Measurements from ENCODE around the gene TENM3. TPM values are rescaled to one million over a fixed set of nuclear protein-coding genes. Genes with fewer than 3 reads are reported as not detected.
A peak's percentile ranks its signal among the peaks of the same experiment; 100 is the strongest.

Gene TENM3
- total and polyA plus RNA-seq, 3 donors from 2014 or later, result 10.9 to 42.7 (median 42.2) TPM

- intact Hi-C loops (cut with DNase I; ENCODE audit: low total_unique reads), result loop anchor here (10.0 kb wide), 1 partner anchor 318 kb away; no protein-coding TSS in a partner anchor
- H3K27ac ChIP-seq, result no peak overlapping the region
Observed at GRCh38 chr4:182802621-182803020, 559.4 kb downstream of the TENM3 start.

GRCh38 chr4:182803235-182803634, 560.0 kb downstream of the TENM3 start:
- Histone ChIP-seq H3K4me3 (no peak overlapping the region), H3K4me1 (no peaks in the 10 kb centered on the region), H3K9me3 (no peaks in the 10 kb centered on the region), H3K27me3 (no peaks in the 10 kb centered on the region), H3K36me3 (ENCODE audit: low read depth, missing control alignments) (no peaks in the 10 kb centered on the region), H3K27ac (no peak overlapping the region)
- no peak for TF ChIP-seq POLR2A (IDR thresholded peaks at IDR 0.05)
- TF ChIP-seq CTCF (IDR thresholded peaks at IDR 0.05), result no peak
- WGBS, 2 donors, result 76 to 83% methylated on average over 6 of the region's 6 CpGs
- DNase-seq, result no peak
- intact Hi-C loops (cut with DNase I; ENCODE audit: low total_unique reads), result loop anchor here (10.0 kb wide), 1 partner anchor 318 kb away; no protein-coding TSS in a partner anchor

More at GRCh38 chr4:182802621-182803020, 559.4 kb downstream of the TENM3 start:
- H3K9me3 ChIP-seq, result no peaks in the 10 kb centered on the region
- H3K4me3 ChIP-seq, result no peak overlapping the region
- no peaks in the 10 kb centered on the region for H3K4me1 ChIP-seq
- H3K36me3 ChIP-seq (ENCODE audit: low read depth, missing control alignments), result no peaks in the 10 kb centered on the region
- no peaks in the 10 kb centered on the region for H3K27me3 ChIP-seq
- DNase-seq, result no peak
- no peak for TF ChIP-seq CTCF (IDR thresholded peaks at IDR 0.05)

GRCh38 chr4:182804131-182804530, 560.9 kb downstream of the TENM3 start:
- Histone ChIP-seq H3K4me1 (no peaks in the 10 kb centered on the region), H3K9me3 (no peaks in the 10 kb centered on the region), H3K27ac (no peak overlapping the region), H3K4me3 (no peak overlapping the region), H3K36me3 (ENCODE audit: low read depth, missing control alignments) (no peaks in the 10 kb centered on the region), H3K27me3 (no peaks in the 10 kb centered on the region)
- no peak for DNase-seq
- WGBS, 2 donors, result 85 to 95% methylated on average over 8 of the region's 8 CpGs
- no peak for TF ChIP-seq CTCF (IDR thresholded peaks at IDR 0.05)
- no peak for TF ChIP-seq POLR2A (IDR thresholded peaks at IDR 0.05)
- intact Hi-C loops (cut with DNase I; ENCODE audit: low total_unique reads), result loop anchor here (10.0 kb wide), 1 partner anchor 319 kb away; no protein-coding TSS in a partner anchor

- Histone ChIP-seq H3K4me1 (no peaks in the 10 kb centered on the region), H3K27ac (no peak overlapping the region), H3K27me3 (no peaks in the 10 kb centered on the region), H3K4me3 (no peak overlapping the region), H3K36me3 (ENCODE audit: low read depth, missing control alignments) (no peaks in the 10 kb centered on the region), H3K9me3 (no peaks in the 10 kb centered on the region)
- TF ChIP-seq CTCF (IDR thresholded peaks at IDR 0.05), result no peak
- TF ChIP-seq POLR2A (IDR thresholded peaks at IDR 0.05), result no peak
- intact Hi-C loops (cut with DNase I; ENCODE audit: low total_unique reads), result loop anchor here (10.0 kb wide), 1 partner anchor 321 kb away; no protein-coding TSS in a partner anchor
- WGBS, 2 donors, result 56 to 74% methylated on average over 9 of the region's 9 CpGs
- no peak for DNase-seq
Observed at GRCh38 chr4:182805321-182805720, 562.1 kb downstream of the TENM3 start.

GRCh38 chr4:182805750-182806149, 562.5 kb downstream of the TENM3 start:
- no peak overlapping the region for H3K27ac ChIP-seq
- no peak for TF ChIP-seq POLR2A (IDR thresholded peaks at IDR 0.05)
- TF ChIP-seq CTCF (IDR thresholded peaks at IDR 0.05), result no peak
- intact Hi-C loops (cut with DNase I; ENCODE audit: low total_unique reads), result loop anchor here (10.0 kb wide), 1 partner anchor 321 kb away; no protein-coding TSS in a partner anchor
- no peak for DNase-seq
- H3K4me1 ChIP-seq, result no peaks in the 10 kb centered on the region
- peak overlapping the region in 1 of 2 donors; percentile 67 for H3K4me3 ChIP-seq
- H3K36me3 ChIP-seq (ENCODE audit: low read depth, missing control alignments), result no peaks in the 10 kb centered on the region
- 39 to 50% methylated on average over 12 to 13 of the region's 13 CpGs for WGBS, 2 donors
- H3K9me3 ChIP-seq, result no peaks in the 10 kb centered on the region
- no peaks in the 10 kb centered on the region for H3K27me3 ChIP-seq

All from testis (tissue), 3 donors.